A673 (cell line): ENCODE results near the gene ARRB1.

Source experiments
- CTCF ChIP-seq: fragments of 300-800, 200-600 bp; sonication (generic); conservative IDR thresholded peaks from 2 replicates; pipeline ENCODE4 v1.5.1; 2017; ENCODE audit warnings: low read depth, mild to moderate bottlenecking, antibody characterized with exemption, low read length, moderate library complexity, mixed read lengths
- EZH2 ChIP-seq: fragments of 200-600 bp; sonication (generic); IDR thresholded peaks from 2 replicates; pipeline ENCODE4 v1.6.1; 2017; ENCODE audit warnings: borderline replicate concordance, low read depth, mild to moderate bottlenecking, mixed read lengths, antibody characterized with exemption, low read length; ENCODE audit not compliant: poor library complexity, severe bottlenecking

GRCh38 chr11:75342231-75342918 lies 9.1 kb downstream of the ARRB1 start:
- no peak for TF ChIP-seq CTCF
- no peak for TF ChIP-seq EZH2
